Adrenal gland (tissue), 12 donors: Measurements from ENCODE around the gene ZNF831. TPM values are rescaled to one million over a fixed set of nuclear protein-coding genes. Genes with fewer than 3 reads are reported as not detected.

ENCODE experiments used
- DNase-seq, 7 donors: peaks; one replicate each; pipeline ENCODE4 v3.0.0-alpha.2; 2019 to 2020
- H3K27ac ChIP-seq, 5 donors: fragments of 200-600 bp; sonication (generic) in 4 of 5; 1 replicate in 3 of 5; 2 replicates in 2 of 5; pipeline versions ENCODE4 v1.5.1 to v1.8.0; 2016 to 2020; ENCODE audit warnings: mild to moderate bottlenecking in 1 of 5
- H3K27me3 ChIP-seq: fragments of 200-600 bp; 2 replicates; pipeline ENCODE4 v1.8.0; 2021
- H3K36me3 ChIP-seq, 2 donors: fragments of 200-600 bp; replicated peaks in 1 of 2; 1 replicate in 1 of 2; 2 replicates in 1 of 2; pipeline versions ENCODE4 v1.5.1 to v1.8.0; 2018 to 2022
- H3K4me1 ChIP-seq, 2 donors: fragments of 200-600 bp; replicated peaks in 1 of 2; 1 replicate in 1 of 2; 2 replicates in 1 of 2; pipeline versions ENCODE4 v1.5.1 to v1.8.0; 2018 to 2021
- H3K4me3 ChIP-seq, 4 donors: fragments of 200-600 bp; sonication (generic) in 3 of 4; one replicate each; pipeline ENCODE4 v1.5.1; 2016 to 2018
- H3K9me3 ChIP-seq, 3 donors: fragments of 200-600 bp; sonication (generic) in 1 of 3; replicated peaks in 1 of 3; 1 replicate in 2 of 3; 2 replicates in 1 of 3; pipeline versions ENCODE4 v1.5.1 to v1.8.0; 2016 to 2021
- POLR2A ChIP-seq, 2 donors: fragments of 450-650 bp; IDR thresholded peaks; one replicate each; pipeline ENCODE4 v1.6.1; 2017; ENCODE audit warnings: antibody characterized with exemption in 2 of 2, mild to moderate bottlenecking in 2 of 2, moderate library complexity in 1 of 2
- whole genome bisulfite sequencing, 4 donors: extraction: QIAGEN DNeasy Blood & Tissue Kit in 2 of 4; methylation state at CpG; one replicate each; pipeline versions ENCODE4 v1.1.5 to v1.1.7; 2013 to 2017; 5-methylcytosine and 5-hydroxymethylcytosine counted together
- intact Hi-C, 2 donors: fragments of 100-400 bp; cut with DNase I; formaldehyde crosslinking; loops; one replicate each; pipeline versions ENCODE4 v1.14.1 to v1.15.0; 2022 to 2023
- polyA plus RNA-seq, 3 donors: library from polyadenylated mRNA; stranded (reverse); fragments of 200-250 nt in 2 of 3; fragments of 350-450 nt in 1 of 3; fragmentation: Illumina TruSeq in 1 of 3; extraction: RNeasy Lipid Tissue Mini Kit (QIAGEN cat#74804) in 1 of 3; gene quantifications; one replicate each; pipeline ENCODE4 v1.2.3, GENCODE V29; 2013 to 2014
- total RNA-seq, 9 donors: library from RNA; depleted of rRNA in 4 of 9; stranded (reverse); fragments of >200 nt in 4 of 9; fragments of 120-200 nt in 1 of 9; fragmentation: NEBNext Ultra II Directional in 1 of 9; extraction: Animal tissue kit (Norgen Biotek cat#: 25700) in 1 of 9; gene quantifications; one replicate each; pipeline versions ENCODE4 v1.1.0 to v1.2.4, GENCODE V29; 2013 to 2023
- TF ChIP-seq, protein P1 (sequence below), 6 experiments: fragments of 450-650 bp in 4 of 6; fragments of 200-600 bp in 2 of 6; sonication (generic) in 1 of 6; IDR thresholded peaks; 1 replicate in 5 of 6; 2 replicates in 1 of 6; pipeline versions ENCODE4 v1.5.1 to v1.8.0; 2016 to 2021; ENCODE audit warnings: antibody characterized with exemption in 6 of 6, mild to moderate bottlenecking in 2 of 6, moderate library complexity in 1 of 6
- donor health status: healthy with polysubstance abuse.
- donor health status: Bipolar disorder and iron deficiency.
- donor health status: DM: yes; HTN: yes; CAD: no.
- donor health status: DM: no; HTN: no; CAD: no.
- donor health status: DM: no; HTN: no; CAD: no.
- donor health status: DM: yes; HTN: yes; CAD: no.

Gene ZNF831
- total and polyA plus RNA-seq, 12 donors, result 0.05 to 0.61 (median 0.15) TPM

DNA sequence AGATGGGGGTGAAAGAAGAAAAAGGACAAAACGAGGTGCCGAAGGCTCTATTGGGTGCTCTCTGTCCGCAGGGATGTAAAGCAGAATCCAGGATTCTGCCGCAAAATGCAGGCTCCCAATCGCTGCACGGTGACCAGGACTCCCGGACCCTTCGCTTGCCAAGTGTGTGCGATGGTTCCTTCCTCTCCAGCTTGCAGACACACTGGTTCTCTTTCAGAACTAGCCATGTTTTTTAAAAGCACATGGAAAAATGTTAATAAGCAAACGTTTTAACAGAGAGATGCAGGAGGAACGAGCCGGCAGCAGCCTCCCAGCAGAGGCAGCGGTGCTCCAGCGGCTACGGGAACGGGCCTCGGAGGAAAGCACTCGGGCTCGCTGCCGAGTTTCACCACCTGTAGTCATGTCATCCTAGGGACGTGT, 59.6 kb downstream of the ZNF831 start:
- intact Hi-C loops, result loop anchor here (2.0 to 10.0 kb wide), 4 partner anchors 131 to 352 kb away; no protein-coding TSS in a partner anchor
- peak overlapping the region in 1 of 4 donors; percentile 71 for H3K4me3 ChIP-seq
- no peak for TF ChIP-seq POLR2A (IDR thresholded peaks at IDR 0.05)
- TF ChIP-seq, protein P1, sequence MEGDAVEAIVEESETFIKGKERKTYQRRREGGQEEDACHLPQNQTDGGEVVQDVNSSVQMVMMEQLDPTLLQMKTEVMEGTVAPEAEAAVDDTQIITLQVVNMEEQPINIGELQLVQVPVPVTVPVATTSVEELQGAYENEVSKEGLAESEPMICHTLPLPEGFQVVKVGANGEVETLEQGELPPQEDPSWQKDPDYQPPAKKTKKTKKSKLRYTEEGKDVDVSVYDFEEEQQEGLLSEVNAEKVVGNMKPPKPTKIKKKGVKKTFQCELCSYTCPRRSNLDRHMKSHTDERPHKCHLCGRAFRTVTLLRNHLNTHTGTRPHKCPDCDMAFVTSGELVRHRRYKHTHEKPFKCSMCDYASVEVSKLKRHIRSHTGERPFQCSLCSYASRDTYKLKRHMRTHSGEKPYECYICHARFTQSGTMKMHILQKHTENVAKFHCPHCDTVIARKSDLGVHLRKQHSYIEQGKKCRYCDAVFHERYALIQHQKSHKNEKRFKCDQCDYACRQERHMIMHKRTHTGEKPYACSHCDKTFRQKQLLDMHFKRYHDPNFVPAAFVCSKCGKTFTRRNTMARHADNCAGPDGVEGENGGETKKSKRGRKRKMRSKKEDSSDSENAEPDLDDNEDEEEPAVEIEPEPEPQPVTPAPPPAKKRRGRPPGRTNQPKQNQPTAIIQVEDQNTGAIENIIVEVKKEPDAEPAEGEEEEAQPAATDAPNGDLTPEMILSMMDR (IDR thresholded peaks at IDR 0.05), result no peak
- peaks cover 6 to 22% of the 10 kb centered on the region in 2 donors for H3K4me1 ChIP-seq
- no peaks in the 10 kb centered on the region for H3K36me3 ChIP-seq
- DNase-seq, result peak in 1 of 7 donors; percentile 62
- peaks cover 26% of the 10 kb centered on the region for H3K27me3 ChIP-seq
- no peaks in the 10 kb centered on the region for H3K9me3 ChIP-seq
- WGBS, 4 donors, result 14 to 20% (median 17%) methylated on average over 18 to 21 of the region's 21 CpGs
- no peak overlapping the region for H3K27ac ChIP-seq

DNA sequence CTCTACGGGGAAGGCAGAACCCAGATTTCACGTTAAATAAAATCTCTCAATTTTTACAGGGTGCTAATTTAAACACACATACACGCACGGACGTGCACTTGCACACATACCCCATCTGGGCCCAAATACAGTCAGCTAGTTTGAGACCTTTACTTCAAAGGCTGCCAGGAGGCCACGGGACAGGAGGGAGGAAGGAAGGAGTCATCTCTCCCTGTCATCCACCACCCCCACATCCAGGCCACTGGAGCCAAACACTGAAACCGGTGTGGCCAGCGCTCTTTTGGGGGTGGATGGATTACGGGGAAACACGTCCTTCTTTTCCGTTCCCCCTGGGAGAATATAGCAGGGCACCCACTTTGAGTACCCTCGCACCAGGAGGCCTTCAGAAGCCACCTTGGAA, 60.1 kb downstream of the ZNF831 start:
- 60 to 72% (median 69%) methylated on average over 12 of the region's 12 CpGs for WGBS, 4 donors
- intact Hi-C loops, result loop anchor here (2.0 to 10.0 kb wide), 4 partner anchors 131 to 353 kb away; no protein-coding TSS in a partner anchor
- Histone ChIP-seq H3K27ac (no peak overlapping the region), H3K4me1 (peaks cover 6 to 22% of the 10 kb centered on the region in 2 donors), H3K27me3 (peaks cover 26% of the 10 kb centered on the region), H3K4me3 (no peak overlapping the region), H3K9me3 (no peaks in the 10 kb centered on the region), H3K36me3 (no peaks in the 10 kb centered on the region)
- DNase-seq, result no peak
- TF ChIP-seq POLR2A (IDR thresholded peaks at IDR 0.05), result no peak
- TF ChIP-seq, protein P1 (IDR thresholded peaks at IDR 0.05), result no peak

DNA sequence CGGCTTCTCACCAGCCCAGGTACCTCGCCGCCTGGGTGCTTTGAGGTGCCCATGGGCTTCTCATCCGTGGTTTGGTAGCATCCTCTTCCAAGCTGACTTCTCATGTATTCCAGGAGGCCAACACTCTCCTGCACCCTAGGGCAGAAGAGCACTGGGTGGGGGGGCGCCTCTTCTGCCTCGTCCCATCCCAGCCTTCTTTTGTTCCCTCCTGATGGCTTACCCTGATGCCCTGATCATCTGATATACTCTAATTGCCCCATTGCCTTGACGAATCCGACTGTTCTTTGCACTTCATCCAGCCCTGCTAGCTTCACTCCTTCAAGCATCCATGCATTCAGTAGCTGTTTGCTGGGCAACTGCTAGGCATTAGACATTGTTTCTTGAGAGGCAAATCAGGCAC, 60.6 kb downstream of the ZNF831 start:
- Histone ChIP-seq H3K4me3 (no peak overlapping the region), H3K27me3 (peaks cover 26% of the 10 kb centered on the region), H3K27ac (no peak overlapping the region), H3K9me3 (no peaks in the 10 kb centered on the region), H3K4me1 (peaks cover 6 to 22% of the 10 kb centered on the region in 2 donors), H3K36me3 (no peaks in the 10 kb centered on the region)
- 75 to 91% (median 82%) methylated on average over 8 of the region's 8 CpGs for WGBS, 4 donors
- no peak for DNase-seq
- TF ChIP-seq, protein P1 (IDR thresholded peaks at IDR 0.05), result no peak
- no peak for TF ChIP-seq POLR2A (IDR thresholded peaks at IDR 0.05)
- intact Hi-C loops, result loop anchor here (5.0 to 10.0 kb wide), 3 partner anchors 132 to 352 kb away; no protein-coding TSS in a partner anchor

DNA sequence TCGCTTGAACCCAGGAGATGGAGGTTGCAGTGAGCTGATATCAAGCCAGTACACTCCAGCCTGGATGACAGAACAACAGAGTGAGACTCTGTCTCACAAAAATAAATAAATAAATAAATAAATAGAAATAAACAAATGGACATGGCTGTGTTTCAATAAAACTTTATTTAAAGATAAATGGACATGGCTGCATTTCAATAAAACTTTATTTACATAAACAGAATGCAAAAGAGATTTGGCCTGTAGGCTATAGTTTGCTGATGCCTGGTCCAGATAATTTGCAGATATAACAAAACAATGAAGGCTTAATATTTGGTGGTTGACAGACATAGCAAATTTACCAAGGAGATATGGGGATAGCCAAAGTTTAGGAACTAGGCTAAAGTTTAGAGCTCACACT, 66.8 kb downstream of the ZNF831 start:
- DNase-seq, result no peak
- H3K9me3 ChIP-seq, result no peaks in the 10 kb centered on the region
- H3K36me3 ChIP-seq, result no peaks in the 10 kb centered on the region
- 89 to 100% (median 96%) methylated on average over 1 of the region's 1 CpG for WGBS, 4 donors
- intact Hi-C loops, result no loop called here
- TF ChIP-seq, protein P1 (IDR thresholded peaks at IDR 0.05), result no peak
- TF ChIP-seq POLR2A (IDR thresholded peaks at IDR 0.05), result no peak
- H3K27me3 ChIP-seq, result peaks cover 20% of the 10 kb centered on the region
- no peak overlapping the region for H3K4me3 ChIP-seq
- H3K27ac ChIP-seq, result no peak overlapping the region
- H3K4me1 ChIP-seq, result no peaks in the 10 kb centered on the region
